Neural progenitor cell (in vitro differentiated cells): Measurements from ENCODE around the gene LEFTY1.

Experiments
- CTCF ChIP-seq: fragments of 200-600 bp; sonication (generic); IDR thresholded peaks from 2 replicates; pipeline ENCODE4 v1.5.1; 2017; ENCODE audit warnings: antibody characterized with exemption, mild to moderate bottlenecking
- EZH2 ChIP-seq: fragments of 200-600 bp; sonication (generic); IDR thresholded peaks from 2 replicates; pipeline ENCODE4 v1.6.1; 2017; ENCODE audit warnings: antibody characterized with exemption, mild to moderate bottlenecking, moderate library complexity

DNA sequence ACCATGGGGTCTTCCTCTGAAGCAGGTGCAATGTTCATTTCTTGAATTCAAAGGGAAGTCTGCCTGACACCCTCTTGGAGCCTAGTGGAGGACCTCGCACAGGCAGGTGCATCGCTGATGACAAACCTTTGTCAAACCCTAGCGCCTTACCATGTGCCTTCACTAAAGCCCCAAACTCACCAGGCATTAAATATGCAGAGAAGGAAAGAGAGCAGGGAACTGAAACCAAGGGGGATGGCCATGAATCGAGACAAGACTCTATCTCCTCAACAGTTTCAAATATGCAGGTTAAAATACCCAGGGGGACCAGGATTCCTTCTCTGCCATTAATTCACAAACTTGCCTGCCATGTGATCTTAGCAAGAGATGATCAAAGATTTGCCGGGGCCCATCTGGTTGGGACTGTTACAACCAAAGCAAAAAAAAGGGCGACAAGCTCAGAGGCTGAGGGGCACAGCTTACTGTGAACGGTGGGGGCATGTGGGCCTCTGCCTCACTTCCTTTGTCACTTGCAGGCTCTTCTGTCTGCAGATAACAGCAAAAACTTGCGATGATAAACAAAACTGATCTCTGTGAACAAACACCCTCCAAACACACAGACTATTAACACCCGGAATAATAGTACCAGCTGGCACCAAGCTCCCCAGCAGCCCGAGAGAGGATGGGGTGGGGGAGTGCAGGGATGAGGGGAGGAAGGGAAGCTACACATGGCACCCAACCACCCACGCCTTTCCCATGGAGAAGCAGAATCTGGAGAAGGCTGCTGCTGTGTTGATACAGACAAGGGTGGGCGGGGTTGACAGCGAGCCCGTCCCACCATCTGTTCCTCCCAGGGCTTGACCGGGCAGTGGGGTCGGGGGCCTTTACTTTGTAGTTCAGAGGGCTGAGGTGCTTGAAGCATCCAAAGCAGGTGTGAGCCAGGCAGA, 40.7 kb downstream of the LEFTY1 start:
- TF ChIP-seq CTCF (no peak), EZH2 (no peak)
